ENCODE results near the gene OPHN1. TPM values are rescaled to one million over a fixed set of nuclear protein-coding genes. Genes with fewer than 3 reads are reported as not detected.

OPHN1 gene
- total and polyA plus RNA-seq, 2 of the 13 experiments (the other 11 are each of a cell fraction or from before 2014, with no cell fraction given): 1.6 to 1.7 TPM

GRCh38 chrX:68433155-68433980 is at the start of gene OPHN1 (continued):
- TF ChIP-seq ZNF275 (CRISPR knock-in tag; IDR thresholded peaks at IDR 0.05; ENCODE audit: borderline replicate concordance): no peak; the same call in 1 of the 2 replicates
- no peak for TF ChIP-seq ZNF24 (IDR thresholded peaks at IDR 0.05)
- no peak for TF ChIP-seq SMARCE1 (IDR thresholded peaks at IDR 0.05; ENCODE audit: borderline replicate concordance)
- TF ChIP-seq MIER2 (CRISPR knock-in tag; IDR thresholded peaks at IDR 0.05): no peak
- no peak for TF ChIP-seq ZBTB34 (CRISPR knock-in tag; IDR thresholded peaks at IDR 0.05)
- no peak for TF ChIP-seq PLRG1 (conservative IDR thresholded peaks at IDR 0.05)
- TF ChIP-seq SP2 (CRISPR knock-in tag; IDR thresholded peaks at IDR 0.05): no peak
- no peak for TF ChIP-seq ZNF780A (CRISPR knock-in tag; IDR thresholded peaks at IDR 0.05)
- TF ChIP-seq ZNF136 (CRISPR knock-in tag; IDR thresholded peaks at IDR 0.05; ENCODE audit: low read depth): no peak
- no peak for TF ChIP-seq HNF4G (IDR thresholded peaks at IDR 0.05; ENCODE audit: borderline replicate concordance, low read depth, low read length)
- TF ChIP-seq HNF4G (CRISPR knock-in tag; IDR thresholded peaks at IDR 0.05; ENCODE audit: borderline replicate concordance, low read depth): no peak
- no peak for TF ChIP-seq HES4 (CRISPR knock-in tag; IDR thresholded peaks at IDR 0.05; ENCODE audit: borderline replicate concordance)
- no peak for TF ChIP-seq RXRA (CRISPR knock-in tag; IDR thresholded peaks at IDR 0.05)
- TF ChIP-seq ZBTB46 (CRISPR knock-in tag; IDR thresholded peaks at IDR 0.05; ENCODE audit: borderline replicate concordance): no peak
- no peak for TF ChIP-seq PBX2 (CRISPR knock-in tag; IDR thresholded peaks at IDR 0.05)
- no peak for TF ChIP-seq POGK (CRISPR knock-in tag; conservative IDR thresholded peaks at IDR 0.05)
- TF ChIP-seq MEF2D (CRISPR knock-in tag; IDR thresholded peaks at IDR 0.05): no peak
- TF ChIP-seq ZBTB39 (CRISPR knock-in tag; IDR thresholded peaks at IDR 0.05): no peak
- no peak for TF ChIP-seq CCAR2 (optimal IDR thresholded peaks at IDR 0.05; ENCODE audit: low read depth, low read length)

Measured in HepG2 (cell line).